IMR-90 (cell line): ENCODE measurements around the gene POU2AF1. TPM values are rescaled to one million over a fixed set of nuclear protein-coding genes. Genes with fewer than 3 reads are reported as not detected.
A peak's percentile ranks its signal among the peaks of the same experiment; 100 is the strongest.

Experiments used
- ATAC-seq: fragments of 200-7000 bp; cut with Tn5 transposase; 2 replicates; pipeline ENCODE4 v1.9.1; 2020; ENCODE audit warnings: low read depth, mild to moderate bottlenecking, moderate library complexity
- BruUV-seq: library from RNA; stranded (reverse); fragments of 400-500 nt; replicated peaks from 2 replicates; lab custom pipeline; 2021; lab: Mats Ljungman, UMichigan
- CTCF ChIA-PET: fragments of 300-600 bp; formaldehyde crosslinking; extraction: SDS; loops from one replicate; lab custom pipeline; 2021; ENCODE audit warnings: antibody characterized with exemption; lab: Yijun Ruan, JAX
- POLR2A ChIA-PET: fragments of 300-600 bp; sonication (Branson Sonifier 250); formaldehyde crosslinking; loops from one replicate; lab custom pipeline; 2022; ENCODE audit warnings: antibody characterized with exemption; ENCODE audit not compliant: unreplicated experiment; lab: Charles Lee
- DNase-seq: peaks from one replicate; pipeline ENCODE4 v3.0.0; 2013
- H2AFZ ChIP-seq: replicated peaks from 2 replicates; pipeline ENCODE3; 2013; ENCODE audit warnings: low read length, mild to moderate bottlenecking; ENCODE audit not compliant: poor library complexity
- H2AK5ac ChIP-seq: 2 replicates; pipeline ENCODE4 v1.6.1; 2013; ENCODE audit warnings: low read depth, low read length, inconsistent platforms
- H2AK9ac ChIP-seq: replicated peaks from 2 replicates; pipeline ENCODE3; 2013; ENCODE audit warnings: mild to moderate bottlenecking, low read depth, low read length, moderate library complexity; ENCODE audit not compliant: poor library complexity
- H2BK120ac ChIP-seq: 2 replicates; pipeline ENCODE4 v1.6.1; 2013; ENCODE audit warnings: low read depth, low read length, inconsistent platforms
- H2BK15ac ChIP-seq: 3 replicates; pipeline ENCODE4 v1.6.1; 2013; ENCODE audit warnings: low read depth, low read length, inconsistent platforms
- H2BK20ac ChIP-seq: 2 replicates; pipeline ENCODE4 v1.6.1; 2013; ENCODE audit warnings: low read depth, mild to moderate bottlenecking, inconsistent platforms, low read length, moderate library complexity
- H2BK5ac ChIP-seq: 2 replicates; pipeline ENCODE4 v1.6.1; 2013; ENCODE audit warnings: mild to moderate bottlenecking, low read depth, low read length, inconsistent platforms; ENCODE audit not compliant: poor library complexity, severe bottlenecking
- H3K14ac ChIP-seq: replicated peaks from 2 replicates; pipeline ENCODE4 v1.6.1; 2013; ENCODE audit warnings: low read depth, low read length, inconsistent platforms
- H3K18ac ChIP-seq: 2 replicates; pipeline ENCODE4 v1.6.1; 2013; ENCODE audit warnings: low read depth, low read length, control low read depth
- H3K23ac ChIP-seq: 2 replicates; pipeline ENCODE4 v1.6.1; 2013; ENCODE audit warnings: low read depth, low read length, inconsistent platforms
- H3K27ac ChIP-seq: 2 replicates; pipeline ENCODE4 v1.5.1; 2013; ENCODE audit warnings: mild to moderate bottlenecking, control low read depth, low read length; ENCODE audit not compliant: insufficient read depth
- H3K27me3 ChIP-seq: 2 replicates; pipeline ENCODE4 v1.6.1; 2013; ENCODE audit warnings: low read length; ENCODE audit not compliant: control insufficient read depth, insufficient read depth
- H3K36me3 ChIP-seq: 2 replicates; pipeline ENCODE4 v1.6.1; 2013; ENCODE audit warnings: low read length, mixed read lengths; ENCODE audit not compliant: control insufficient read depth, insufficient read depth
- H3K4ac ChIP-seq: 2 replicates; pipeline ENCODE4 v1.6.1; 2013; ENCODE audit warnings: low read depth, low read length, inconsistent platforms
- H3K4me1 ChIP-seq: 2 replicates; pipeline ENCODE4 v1.6.1; 2013; ENCODE audit warnings: low read length, mixed read lengths; ENCODE audit not compliant: control insufficient read depth, insufficient read depth
- H3K4me2 ChIP-seq: 2 replicates; pipeline ENCODE4 v1.6.1; 2013; ENCODE audit warnings: low read depth, mild to moderate bottlenecking, control low read depth, low read length, moderate library complexity
- H3K4me3 ChIP-seq: 2 replicates; pipeline ENCODE4 v1.5.1; 2013; ENCODE audit warnings: low read depth, mild to moderate bottlenecking, control low read depth, low read length, moderate library complexity; ENCODE audit not compliant: insufficient read depth
- H3K56ac ChIP-seq: 2 replicates; pipeline ENCODE4 v1.6.1; 2013; ENCODE audit warnings: low read length, inconsistent platforms; ENCODE audit not compliant: insufficient read depth; ENCODE audit errors: extremely low read depth
- H3K79me1 ChIP-seq, 2 experiments: 2 replicates each; pipeline ENCODE4 v1.6.1; 2013; ENCODE audit warnings: low read length in 2 of 2, inconsistent platforms in 1 of 2, low read depth in 1 of 2
- H3K9ac ChIP-seq: 2 replicates; pipeline ENCODE4 v1.6.1; 2013; ENCODE audit warnings: low read depth, low read length, control low read depth
- H3K9me1 ChIP-seq: 2 replicates; pipeline ENCODE4 v1.6.1; 2013; ENCODE audit warnings: low read length, inconsistent platforms; ENCODE audit not compliant: insufficient read depth
- H3K9me3 ChIP-seq: 2 replicates; pipeline ENCODE4 v1.6.1; 2013; ENCODE audit warnings: low read length; ENCODE audit not compliant: control insufficient read depth, insufficient read depth
- H4K20me1 ChIP-seq: 2 replicates; pipeline ENCODE4 v1.6.1; 2013; ENCODE audit warnings: low read length, inconsistent platforms; ENCODE audit not compliant: insufficient read depth
- H4K5ac ChIP-seq: 2 replicates; pipeline ENCODE4 v1.6.1; 2013; ENCODE audit warnings: mild to moderate bottlenecking, low read depth, low read length, control low read depth
- H4K8ac ChIP-seq, 2 experiments: 2 replicates each; pipeline ENCODE4 v1.6.1; 2013; ENCODE audit warnings: low read depth in 2 of 2, low read length in 2 of 2, control low read depth in 1 of 2, inconsistent platforms in 1 of 2
- H4K91ac ChIP-seq: 2 replicates; pipeline ENCODE4 v1.6.1; 2013; ENCODE audit warnings: low read depth, low read length, inconsistent platforms; ENCODE audit not compliant: insufficient read depth
- BHLHE40 ChIP-seq: fragments of 150-350 bp; IDR thresholded peaks from 2 replicates; pipeline ENCODE4 v1.6.1; 2016; ENCODE audit warnings: mild to moderate bottlenecking, low read depth, low read length
- CEBPB ChIP-seq: IDR thresholded peaks from 2 replicates; pipeline ENCODE4 v1.6.1; 2012; ENCODE audit warnings: low read depth, low read length, improper control_type of control experiment
- CHD1 ChIP-seq: IDR thresholded peaks from 2 replicates; pipeline ENCODE4 v1.6.1; 2012; ENCODE audit warnings: low read depth, low read length, improper control_type of control experiment
- FOS ChIP-seq: fragments of 150-350 bp; IDR thresholded peaks from 2 replicates; pipeline ENCODE4 v1.6.1; 2016; ENCODE audit warnings: low read depth, low read length
- MAFK ChIP-seq: IDR thresholded peaks from 2 replicates; pipeline ENCODE4 v1.6.1; 2012; ENCODE audit warnings: low read depth, low read length, improper control_type of control experiment
- MAZ ChIP-seq: IDR thresholded peaks from 2 replicates; pipeline ENCODE4 v1.6.1; 2012; ENCODE audit warnings: low read depth, mild to moderate bottlenecking, low read length, improper control_type of control experiment, moderate library complexity, borderline replicate concordance
- RFX5 ChIP-seq: IDR thresholded peaks from 2 replicates; pipeline ENCODE4 v1.8.0; 2012; ENCODE audit warnings: low read depth, mild to moderate bottlenecking, low read length, moderate library complexity
- WGBS, 2 experiments: methylation state at CpG; one replicate each; pipeline versions ENCODE4 v1.1.5 to v1.1.7; 2013; ENCODE audit warnings: missing lambda C conversion rate in 2 of 2; ENCODE audit not compliant: insufficient read length in 1 of 2; ENCODE audit errors: extremely low coverage in 2 of 2; 5-methylcytosine and 5-hydroxymethylcytosine counted together
- dilution Hi-C: fragments of 300-500 bp; cut with HindIII; formaldehyde crosslinking; loops from one replicate; pipeline ENCODE4 v1.14.3; 2018; ENCODE audit warnings: low sequenced_read_pairs; ENCODE audit not compliant: unreplicated experiment
- in situ Hi-C: fragments of 300-500 bp; cut with MboI; formaldehyde crosslinking; loops from 3 replicates; pipeline ENCODE4 v1.14.3; 2019; ENCODE audit warnings: low sequenced_read_pairs, inconsistent platforms, mixed read lengths
- intact Hi-C: fragments of 100-400 bp; cut with micrococcal nuclease; formaldehyde crosslinking; loops from 2 replicates; pipeline ENCODE4 v1.10.0; 2022
- polyA plus RNA-seq, 3 experiments: library from polyadenylated mRNA; depleted of rRNA; stranded (reverse); fragments of >200 nt; gene quantifications; 2 replicates each; pipeline ENCODE4 v1.2.3, GENCODE V29; 2012; ENCODE audit warnings: low replicate concordance in 1 of 3
- total RNA-seq: library from RNA; depleted of rRNA; stranded (reverse); fragments of >200 nt; gene quantifications from 2 replicates; pipeline ENCODE4 v1.2.3, GENCODE V29; 2012
- TF ChIP-seq, protein P1 (sequence below): conservative IDR thresholded peaks from 2 replicates; pipeline ENCODE4 v1.5.1; 2012; ENCODE audit warnings: mild to moderate bottlenecking, low read depth, low read length, improper control_type of control experiment

The POU2AF1 gene
- total and polyA plus RNA-seq, 2 of the 4 experiments (the other 2 are of a cell fraction) = not detected

DNA sequence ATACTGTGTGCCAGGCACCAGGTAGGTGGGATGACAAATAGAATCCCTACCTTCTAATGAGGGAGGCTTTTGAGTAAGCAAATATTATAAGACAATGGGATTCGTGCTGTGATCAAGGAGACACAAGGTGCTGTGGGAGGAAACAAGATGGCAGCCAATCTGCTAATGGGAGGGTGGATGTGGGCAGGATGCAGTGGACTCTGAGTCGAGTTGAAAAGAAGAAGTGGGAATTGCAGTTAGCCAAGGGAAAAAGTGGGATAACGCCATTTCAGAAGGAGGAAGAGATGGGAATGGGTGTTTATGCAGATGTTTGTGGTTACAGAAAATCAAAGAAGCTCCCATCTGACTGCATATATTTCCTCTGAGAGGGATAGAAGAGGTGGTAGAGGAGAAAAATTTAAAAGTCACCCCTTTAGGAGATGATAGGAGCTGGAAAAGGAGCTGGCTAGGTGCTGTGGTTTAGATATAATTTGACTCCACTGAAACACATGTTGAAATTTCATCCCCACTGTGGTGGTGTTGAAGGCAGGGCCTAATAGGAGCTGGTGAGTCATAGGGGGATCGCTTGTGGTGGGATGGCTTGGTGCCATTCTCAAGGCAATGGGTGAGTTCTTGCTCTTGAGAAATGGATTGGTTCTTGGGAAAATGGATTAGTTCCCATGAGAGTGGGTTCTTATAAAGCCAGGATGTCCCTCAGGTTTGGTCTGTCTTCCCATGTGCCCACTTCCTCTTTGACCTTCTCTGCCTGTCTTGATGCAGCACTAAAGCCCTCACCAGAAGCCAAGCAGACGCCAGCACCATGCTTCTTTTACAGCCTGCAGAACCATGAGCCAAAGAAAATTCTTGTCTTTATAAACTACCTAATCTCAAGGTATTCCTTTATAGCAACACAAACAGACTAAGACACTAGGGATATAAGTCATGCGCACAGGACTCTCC lies 30.0 kb upstream of the POU2AF1 start:
- TF ChIP-seq CHD1 (no peak), MAFK (no peak), RFX5 (no peak), MAZ (no peak), BHLHE40 (no peak), CEBPB (no peak), FOS (no peak; the same call in 1 of the 2 replicates)
- TF ChIP-seq, protein P1, sequence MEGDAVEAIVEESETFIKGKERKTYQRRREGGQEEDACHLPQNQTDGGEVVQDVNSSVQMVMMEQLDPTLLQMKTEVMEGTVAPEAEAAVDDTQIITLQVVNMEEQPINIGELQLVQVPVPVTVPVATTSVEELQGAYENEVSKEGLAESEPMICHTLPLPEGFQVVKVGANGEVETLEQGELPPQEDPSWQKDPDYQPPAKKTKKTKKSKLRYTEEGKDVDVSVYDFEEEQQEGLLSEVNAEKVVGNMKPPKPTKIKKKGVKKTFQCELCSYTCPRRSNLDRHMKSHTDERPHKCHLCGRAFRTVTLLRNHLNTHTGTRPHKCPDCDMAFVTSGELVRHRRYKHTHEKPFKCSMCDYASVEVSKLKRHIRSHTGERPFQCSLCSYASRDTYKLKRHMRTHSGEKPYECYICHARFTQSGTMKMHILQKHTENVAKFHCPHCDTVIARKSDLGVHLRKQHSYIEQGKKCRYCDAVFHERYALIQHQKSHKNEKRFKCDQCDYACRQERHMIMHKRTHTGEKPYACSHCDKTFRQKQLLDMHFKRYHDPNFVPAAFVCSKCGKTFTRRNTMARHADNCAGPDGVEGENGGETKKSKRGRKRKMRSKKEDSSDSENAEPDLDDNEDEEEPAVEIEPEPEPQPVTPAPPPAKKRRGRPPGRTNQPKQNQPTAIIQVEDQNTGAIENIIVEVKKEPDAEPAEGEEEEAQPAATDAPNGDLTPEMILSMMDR = no peak
- Histone ChIP-seq H3K14ac (no peak overlapping the region), H2AFZ (no peak overlapping the region), H2BK15ac (no peak overlapping the region), H3K4me3 (no peak overlapping the region), H2AK5ac (no peak overlapping the region), H4K91ac (no peak overlapping the region), H3K9me1 (no peaks in the 10 kb centered on the region; the same call in 1 of the 2 replicates), H2AK9ac (no peak overlapping the region), H3K79me1 (no peaks in the 10 kb centered on the region), H2BK120ac (no peak overlapping the region), H3K4me1 (no peaks in the 10 kb centered on the region), H2BK20ac (no peak overlapping the region), H3K18ac (no peak overlapping the region), H3K4ac (no peak overlapping the region), H2BK5ac (no peak overlapping the region), H3K9me3 (no peaks in the 10 kb centered on the region), H3K23ac (no peak overlapping the region), H4K5ac (no peak overlapping the region), H3K56ac (no peak overlapping the region), H3K9ac (no peak overlapping the region), H4K20me1 (no peaks in the 10 kb centered on the region), H3K27me3 (peaks cover 42% of the 10 kb centered on the region), H4K8ac (no peak overlapping the region), H3K4me2 (no peak overlapping the region), H3K27ac (no peak overlapping the region), H3K36me3 (no peaks in the 10 kb centered on the region)
- intact Hi-C loops = no loop called here
- dilution Hi-C loops = no loop called here
- POLR2A ChIA-PET = no interaction called here
- no peak for ATAC-seq
- DNase-seq = peak; percentile 63
- no TSS peak for BruUV-seq
- CTCF ChIA-PET = interaction anchor here (0.6 to 0.7 kb wide), 3 partner anchors 8 to 14 kb away, joined by 3 read pairs; no protein-coding TSS in a partner anchor
- in situ Hi-C loops = no loop called here
- no CpG with 5 or more reads among the region's 6 CpGs for WGBS, 2 experiments
